GDM1 (cell line): ENCODE results near the gene CDH2.

Source experiments
- DNase-seq: peaks from one replicate; lab custom pipeline; 2025; lab: John Stamatoyannopoulos, UW

CDH2 gene

GRCh38 chr18:28176948-28177827 is at the start of gene CDH2:
TSS of gene CDH2 (minus strand) at chr18:28177130. CDS start at chr18:28177022, 108 bp downstream.
- no peak for DNase-seq

- no peak for DNase-seq
Observed at GRCh38 chr18:28212060-28212459, 35.1 kb upstream of the CDH2 start.

- no peak for DNase-seq
Observed at GRCh38 chr18:28208712-28209265, 31.9 kb upstream of the CDH2 start.

- no peak for DNase-seq
Observed at GRCh38 chr18:28208268-28208667, 31.3 kb upstream of the CDH2 start.

- DNase-seq: no peak
Observed at GRCh38 chr18:28204154-28204553, 27.2 kb upstream of the CDH2 start.

- DNase-seq: no peak
Observed at GRCh38 chr18:28201056-28201455, 24.1 kb upstream of the CDH2 start.

GRCh38 chr18:28198620-28199019 is 21.7 kb upstream of the CDH2 start:
- DNase-seq: no peak

GRCh38 chr18:28193177-28193778 is 16.3 kb upstream of the CDH2 start:
- DNase-seq: no peak

GRCh38 chr18:28189400-28190239 is 12.7 kb upstream of the CDH2 start:
- no peak for DNase-seq

GRCh38 chr18:28185121-28185520 is 8.2 kb upstream of the CDH2 start:
- DNase-seq: no peak

GRCh38 chr18:28183418-28184078 is 6.6 kb upstream of the CDH2 start:
- no peak for DNase-seq

- DNase-seq: no peak
Observed at GRCh38 chr18:28181616-28182015, 4.7 kb upstream of the CDH2 start.

- no peak for DNase-seq
Observed at GRCh38 chr18:28178720-28179119, 1.8 kb upstream of the CDH2 start.

GRCh38 chr18:28177828-28178635 is 1.1 kb upstream of the CDH2 start:
- DNase-seq: no peak

GRCh38 chr18:28176698-28176947 is 307 bp downstream of the CDH2 start:
- DNase-seq: no peak

GRCh38 chr18:28175930-28176697 is 816 bp downstream of the CDH2 start:
- no peak for DNase-seq

GRCh38 chr18:28175150-28175929 is 1.6 kb downstream of the CDH2 start:
- DNase-seq: no peak

- DNase-seq: no peak
Observed at GRCh38 chr18:28174181-28174905, 2.6 kb downstream of the CDH2 start.

- DNase-seq: no peak
Observed at GRCh38 chr18:28171837-28172236, 5.1 kb downstream of the CDH2 start.
